Stimulated activated CD4-positive, alpha-beta T cell treated with anti-CD3 and anti-CD28 coated beads, Interleukin-4, amount 100 ng/mL, for 4 hours (primary cell): ENCODE measurements around the gene COG3.

Experiments
- DNase-seq, 2 experiments: peaks; one replicate each; pipeline ENCODE4 v3.0.0-alpha.2; 2020

The COG3 gene

GRCh38 chr13:45510672-45511071, 45.9 kb downstream of the COG3 start:
- no peak for DNase-seq

- peak in 1 of 2 experiments; percentile 9 for DNase-seq
These were observed 46.8 kb downstream of the COG3 start for GRCh38 chr13:45511310-45512097.

- DNase-seq, result no peak
These were observed 47.4 kb downstream of the COG3 start for GRCh38 chr13:45512098-45512496.

GRCh38 chr13:45516757-45517156, 52.0 kb downstream of the COG3 start:
- no peak for DNase-seq

GRCh38 chr13:45518525-45519245, 53.9 kb downstream of the COG3 start:
- no peak for DNase-seq

GRCh38 chr13:45519493-45519892, 54.8 kb downstream of the COG3 start:
- DNase-seq, result no peak

- no peak for DNase-seq
These were observed 56.6 kb downstream of the COG3 start for GRCh38 chr13:45521297-45521696.

- no peak for DNase-seq
These were observed 57.8 kb downstream of the COG3 start for GRCh38 chr13:45522571-45522970.

GRCh38 chr13:45527699-45528462, 63.1 kb downstream of the COG3 start:
- no peak for DNase-seq

GRCh38 chr13:45529758-45530157, 65.0 kb downstream of the COG3 start:
- no peak for DNase-seq

- no peak for DNase-seq
These were observed 69.9 kb downstream of the COG3 start for GRCh38 chr13:45534604-45535003.

- DNase-seq, result no peak
These were observed 71.5 kb downstream of the COG3 start for GRCh38 chr13:45536224-45536623.

- DNase-seq, result no peak
These were observed 72.8 kb downstream of the COG3 start for GRCh38 chr13:45537516-45537915.

- DNase-seq, result no peak
These were observed 73.6 kb downstream of the COG3 start for GRCh38 chr13:45538382-45538781.

- DNase-seq, result no peak
These were observed 75.5 kb downstream of the COG3 start for GRCh38 chr13:45540195-45540594.

GRCh38 chr13:45540864-45541263, 76.1 kb downstream of the COG3 start:
- DNase-seq, result no peak

GRCh38 chr13:45541806-45542205, 77.1 kb downstream of the COG3 start:
- no peak for DNase-seq

- DNase-seq, result no peak
These were observed 77.7 kb downstream of the COG3 start for GRCh38 chr13:45542391-45542790.

GRCh38 chr13:45542878-45543277, 78.1 kb downstream of the COG3 start:
- DNase-seq, result no peak

GRCh38 chr13:45544520-45544919, 79.8 kb downstream of the COG3 start:
- DNase-seq, result no peak

GRCh38 chr13:45545686-45546409, 81.1 kb downstream of the COG3 start:
- DNase-seq, result no peak

- DNase-seq, result no peak
These were observed 81.6 kb downstream of the COG3 start for GRCh38 chr13:45546410-45546765.

- no peak for DNase-seq
These were observed 83.5 kb downstream of the COG3 start for GRCh38 chr13:45548281-45548680.
